HG02870 (cell line): ENCODE data around the gene MAP2K7.

Experiments
- ATAC-seq: cut with Tn5 transposase; IDR thresholded peaks from one replicate; pipeline ENCODE4 v1.9.1; 2021; ENCODE audit warnings: mild to moderate bottlenecking, moderate library complexity; ENCODE audit not compliant: unreplicated experiment

MAP2K7 gene

GRCh38 chr19:7866399-7867091, 37.1 kb upstream of the MAP2K7 start:
- no peak for ATAC-seq

- ATAC-seq: no peak
Observed at GRCh38 chr19:7867092-7867844, 36.4 kb upstream of the MAP2K7 start.

- ATAC-seq: no peak
Observed at GRCh38 chr19:7868326-7868670, 35.4 kb upstream of the MAP2K7 start.

- ATAC-seq: peak; percentile 50
Observed at GRCh38 chr19:7868671-7869452, 34.8 kb upstream of the MAP2K7 start.

- peak; percentile 53 for ATAC-seq
Observed at GRCh38 chr19:7869453-7869909, 34.2 kb upstream of the MAP2K7 start.

- no peak for ATAC-seq
Observed at GRCh38 chr19:7869910-7870511, 33.7 kb upstream of the MAP2K7 start.

- ATAC-seq: no peak
Observed at GRCh38 chr19:7870571-7871436, 32.9 kb upstream of the MAP2K7 start.

GRCh38 chr19:7871437-7872305, 32.0 kb upstream of the MAP2K7 start:
- ATAC-seq: no peak

- ATAC-seq: no peak
Observed at GRCh38 chr19:7872306-7873204, 31.1 kb upstream of the MAP2K7 start.

- ATAC-seq: no peak
Observed at GRCh38 chr19:7873304-7874075, 30.2 kb upstream of the MAP2K7 start.

GRCh38 chr19:7874076-7874896, 29.4 kb upstream of the MAP2K7 start, which contains the start of gene PRR36:
Gene PRR36, minus strand, starts transcription at chr19:7874390. Its CDS starts 701 bp downstream, at chr19:7873689.
- ATAC-seq: no peak

- ATAC-seq: no peak
Observed at GRCh38 chr19:7874897-7875273, 28.8 kb upstream of the MAP2K7 start.

GRCh38 chr19:7877249-7877836, 26.3 kb upstream of the MAP2K7 start:
- no peak for ATAC-seq

- no peak for ATAC-seq
Observed at GRCh38 chr19:7879111-7879807, 24.4 kb upstream of the MAP2K7 start.

- no peak for ATAC-seq
Observed at GRCh38 chr19:7879836-7880235, 23.8 kb upstream of the MAP2K7 start.

- no peak for ATAC-seq
Observed at GRCh38 chr19:7881910-7882309, 21.8 kb upstream of the MAP2K7 start.
